GM12892 (cell line): ENCODE measurements around the gene ARMH1.

Experiments used
- POLR2A ChIP-seq: IDR thresholded peaks from 2 replicates; pipeline ENCODE4 v1.6.1; 2011; ENCODE audit warnings: low read depth, low read length, control low read depth
- POLR2AphosphoS5 ChIP-seq: IDR thresholded peaks from 2 replicates; pipeline ENCODE4 v1.6.1; 2011; ENCODE audit warnings: low read depth, low read length, control low read depth

- TF ChIP-seq POLR2AphosphoS5 (no peak), POLR2A (no peak; the same call in 1 of the 2 replicates)
These were observed 32.3 kb upstream of the ARMH1 start for GRCh38 chr1:44642255-44642654.
